ENCODE results near the gene WBP1L. TPM values are rescaled to one million over a fixed set of nuclear protein-coding genes. Genes with fewer than 3 reads are reported as not detected.

The WBP1L gene
- total RNA-seq, 3 donors from 2014 or later (not counting 1 experiment from before 2014, with no cell fraction given), result 34.6 to 48.4 (median 47.9) TPM

DNA sequence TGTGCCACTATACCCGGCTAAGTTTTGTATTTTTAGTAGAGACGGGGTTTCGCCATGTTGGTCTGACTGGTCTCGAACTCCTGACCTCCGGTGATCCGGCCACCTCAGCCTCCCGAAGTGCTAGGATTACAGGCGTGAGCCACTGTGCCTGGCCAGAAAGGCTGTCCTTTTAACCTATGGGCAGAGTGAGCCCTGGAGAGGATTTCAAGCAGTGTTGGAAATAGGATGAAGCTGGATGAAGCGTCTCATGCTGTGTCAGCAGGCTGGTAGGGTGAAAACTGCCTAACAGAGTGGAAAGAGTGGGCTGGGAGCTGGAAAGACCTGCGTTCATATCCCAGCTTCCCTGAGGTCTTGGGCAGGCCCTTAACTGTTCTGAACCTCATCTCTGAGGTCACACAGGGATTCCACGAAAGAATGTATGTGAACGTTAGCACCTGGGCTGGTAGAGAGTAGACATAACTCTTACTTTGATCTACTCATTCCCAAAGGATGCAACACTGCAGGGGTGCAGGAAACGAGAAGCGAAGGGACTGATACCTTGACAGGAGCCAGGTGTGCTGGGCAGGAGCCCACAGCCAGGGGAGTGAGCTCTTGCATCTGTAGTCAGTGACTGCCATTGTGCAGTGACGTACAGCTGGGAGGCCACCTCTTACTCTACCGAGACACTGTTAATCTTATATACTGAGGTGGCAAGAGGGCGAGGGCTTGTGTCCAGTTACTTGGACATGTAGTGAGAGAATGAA, 34.1 kb downstream of the WBP1L start:
- H3K27me3 ChIP-seq (ENCODE audit: control insufficient read depth, insufficient read depth, low read length), result no peaks in the 10 kb centered on the region
- ATAC-seq, result no peak
- H3K4me3 ChIP-seq (ENCODE audit: low read length), result no peak overlapping the region
- H3K36me3 Mint-ChIP-seq, result no peaks in the 10 kb centered on the region
- peaks cover 49% of the 10 kb centered on the region for H3K4me1 ChIP-seq (ENCODE audit: control insufficient read depth, insufficient read depth, low read length)
- H3K4me1 Mint-ChIP-seq, result peaks cover 72 to 76% of the 10 kb centered on the region in 2 donors
- H3K4me3 Mint-ChIP-seq, result no peak overlapping the region
- WGBS (ENCODE audit: insufficient coverage), result 94% methylated on average over 17 of the region's 17 CpGs
- DNase-seq, result no peak
- intact Hi-C loops (cut with micrococcal nuclease), result no loop called here
- H3K27me3 Mint-ChIP-seq (ENCODE audit: low read depth in 2 of 2), result no peaks in the 10 kb centered on the region
- H3K36me3 ChIP-seq (ENCODE audit: control insufficient read depth, insufficient read depth, low read length), result no peaks in the 10 kb centered on the region
- TF ChIP-seq, protein P1, sequence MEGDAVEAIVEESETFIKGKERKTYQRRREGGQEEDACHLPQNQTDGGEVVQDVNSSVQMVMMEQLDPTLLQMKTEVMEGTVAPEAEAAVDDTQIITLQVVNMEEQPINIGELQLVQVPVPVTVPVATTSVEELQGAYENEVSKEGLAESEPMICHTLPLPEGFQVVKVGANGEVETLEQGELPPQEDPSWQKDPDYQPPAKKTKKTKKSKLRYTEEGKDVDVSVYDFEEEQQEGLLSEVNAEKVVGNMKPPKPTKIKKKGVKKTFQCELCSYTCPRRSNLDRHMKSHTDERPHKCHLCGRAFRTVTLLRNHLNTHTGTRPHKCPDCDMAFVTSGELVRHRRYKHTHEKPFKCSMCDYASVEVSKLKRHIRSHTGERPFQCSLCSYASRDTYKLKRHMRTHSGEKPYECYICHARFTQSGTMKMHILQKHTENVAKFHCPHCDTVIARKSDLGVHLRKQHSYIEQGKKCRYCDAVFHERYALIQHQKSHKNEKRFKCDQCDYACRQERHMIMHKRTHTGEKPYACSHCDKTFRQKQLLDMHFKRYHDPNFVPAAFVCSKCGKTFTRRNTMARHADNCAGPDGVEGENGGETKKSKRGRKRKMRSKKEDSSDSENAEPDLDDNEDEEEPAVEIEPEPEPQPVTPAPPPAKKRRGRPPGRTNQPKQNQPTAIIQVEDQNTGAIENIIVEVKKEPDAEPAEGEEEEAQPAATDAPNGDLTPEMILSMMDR (IDR thresholded peaks at IDR 0.05), result no peak
- no peaks in the 10 kb centered on the region for H3K9me3 Mint-ChIP-seq
- H3K9me3 ChIP-seq (ENCODE audit: control insufficient read depth, insufficient read depth, low read length), result no peaks in the 10 kb centered on the region
- peak overlapping the region; percentile 14 to 58 for H3K27ac Mint-ChIP-seq
- H3K27ac ChIP-seq (ENCODE audit: low read length), result no peak overlapping the region

DNA sequence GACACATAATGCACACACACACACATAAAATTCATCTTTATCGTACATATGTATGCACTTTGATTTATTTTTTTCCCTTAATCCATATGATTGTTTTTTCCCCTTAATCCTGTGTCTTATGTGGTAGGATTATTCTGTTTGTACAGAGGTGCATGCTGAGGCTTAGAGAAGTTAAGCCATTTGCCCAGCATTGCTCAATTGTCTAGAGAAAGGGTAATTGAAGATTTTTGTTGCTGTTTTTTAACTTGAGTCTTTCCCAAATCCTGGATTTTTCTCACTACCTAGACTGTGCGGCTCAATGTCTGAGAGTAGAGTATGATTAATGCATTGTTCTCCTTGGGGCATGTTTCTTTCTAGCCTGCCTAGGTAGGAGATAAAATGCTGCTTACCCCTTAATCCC, 35.0 kb downstream of the WBP1L start:
- ATAC-seq, result no peak
- TF ChIP-seq, protein P1 (IDR thresholded peaks at IDR 0.05), result no peak
- WGBS (ENCODE audit: insufficient coverage), result 100% methylated on average over 1 of the region's 2 CpGs
- Mint-ChIP-seq H3K4me3 (no peak overlapping the region), H3K27me3 (ENCODE audit: low read depth in 2 of 2) (no peaks in the 10 kb centered on the region), H3K27ac (peak overlapping the region; percentile 14 to 58), H3K4me1 (peaks cover 72 to 76% of the 10 kb centered on the region in 2 donors), H3K9me3 (no peaks in the 10 kb centered on the region), H3K36me3 (no peaks in the 10 kb centered on the region)
- Histone ChIP-seq H3K4me1 (ENCODE audit: control insufficient read depth, insufficient read depth, low read length) (peaks cover 53% of the 10 kb centered on the region), H3K36me3 (ENCODE audit: control insufficient read depth, insufficient read depth, low read length) (no peaks in the 10 kb centered on the region), H3K27ac (ENCODE audit: low read length) (no peak overlapping the region), H3K27me3 (ENCODE audit: control insufficient read depth, insufficient read depth, low read length) (no peaks in the 10 kb centered on the region), H3K9me3 (ENCODE audit: control insufficient read depth, insufficient read depth, low read length) (no peaks in the 10 kb centered on the region), H3K4me3 (ENCODE audit: low read length) (no peak overlapping the region)
- no peak for DNase-seq
- intact Hi-C loops (cut with micrococcal nuclease), result no loop called here

DNA sequence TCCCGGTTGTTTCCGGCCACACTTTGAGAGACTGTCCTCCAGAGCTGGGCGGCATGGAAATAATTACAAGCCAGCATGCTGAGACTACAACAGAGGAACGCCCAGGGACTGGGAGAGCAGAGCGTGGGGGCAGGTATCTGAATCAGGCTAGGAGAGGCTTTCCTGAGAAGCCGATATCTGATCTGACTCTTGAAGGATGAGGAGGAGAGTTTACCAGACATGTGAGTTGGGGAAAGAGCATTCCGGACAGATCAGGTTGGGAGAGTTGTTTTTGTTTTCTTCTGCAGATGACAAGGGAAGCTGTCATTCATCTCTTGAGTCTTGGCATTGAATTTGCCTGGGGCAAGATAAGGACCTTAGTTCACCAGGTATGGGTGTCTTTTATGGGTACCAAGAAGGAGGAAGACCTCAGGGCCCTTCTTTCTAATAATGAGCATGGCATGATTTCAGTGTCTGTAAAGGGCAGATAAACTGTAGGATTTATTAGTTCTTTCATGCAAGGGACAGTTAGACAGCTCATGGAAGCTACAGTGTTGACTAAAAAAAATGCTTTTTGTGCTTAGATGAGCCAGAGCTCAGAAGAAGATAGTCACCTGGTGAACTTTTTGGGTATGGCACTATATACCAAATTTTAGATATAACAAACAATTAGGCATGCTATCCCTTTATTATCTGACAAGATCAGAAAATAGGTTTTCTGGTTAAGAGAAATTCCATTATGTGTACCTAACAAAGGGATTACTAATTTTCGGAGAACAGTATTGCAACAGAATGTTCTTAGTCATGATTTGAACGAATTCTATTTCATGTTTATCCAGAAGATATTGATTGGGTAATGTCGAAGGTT, 36.2 kb downstream of the WBP1L start:
- Histone ChIP-seq H3K4me1 (ENCODE audit: control insufficient read depth, insufficient read depth, low read length) (peaks cover 43% of the 10 kb centered on the region), H3K36me3 (ENCODE audit: control insufficient read depth, insufficient read depth, low read length) (no peaks in the 10 kb centered on the region), H3K27ac (ENCODE audit: low read length) (no peak overlapping the region), H3K27me3 (ENCODE audit: control insufficient read depth, insufficient read depth, low read length) (no peaks in the 10 kb centered on the region), H3K4me3 (ENCODE audit: low read length) (no peak overlapping the region), H3K9me3 (ENCODE audit: control insufficient read depth, insufficient read depth, low read length) (no peaks in the 10 kb centered on the region)
- H3K9me3 Mint-ChIP-seq, result no peaks in the 10 kb centered on the region
- 94% methylated on average over 10 of the region's 10 CpGs for WGBS (ENCODE audit: insufficient coverage)
- ATAC-seq (no peak), DNase-seq (no peak)
- TF ChIP-seq, protein P1 (IDR thresholded peaks at IDR 0.05), result no peak
- intact Hi-C loops (cut with micrococcal nuclease), result no loop called here
- H3K36me3 Mint-ChIP-seq, result no peaks in the 10 kb centered on the region
- no peak overlapping the region for H3K4me3 Mint-ChIP-seq
- peaks cover 65 to 69% of the 10 kb centered on the region in 2 donors for H3K4me1 Mint-ChIP-seq
- H3K27me3 Mint-ChIP-seq (ENCODE audit: low read depth in 2 of 2), result no peaks in the 10 kb centered on the region
- H3K27ac Mint-ChIP-seq, result peak overlapping the region; percentile 30 to 60

Measured in natural killer cell (primary cell).